Fibroblast of mammary gland (primary cell): ENCODE measurements around the gene TMEM175.

Experiments
- DNase-seq: peaks from one replicate; pipeline ENCODE4 v3.0.0-alpha.2; 2010; ENCODE audit warnings: low read depth
- H3K4me3 ChIP-seq: 2 replicates; pipeline ENCODE4 v1.5.1; 2011; ENCODE audit warnings: low read depth, mild to moderate bottlenecking, low read length, moderate library complexity; ENCODE audit not compliant: control insufficient read depth
- TF ChIP-seq, protein P1 (sequence below): conservative IDR thresholded peaks from 2 replicates; pipeline ENCODE4 v1.5.1; 2011; ENCODE audit warnings: low read depth, low read length, inconsistent platforms; ENCODE audit not compliant: control insufficient read depth, insufficient read depth

The TMEM175 gene

DNA sequence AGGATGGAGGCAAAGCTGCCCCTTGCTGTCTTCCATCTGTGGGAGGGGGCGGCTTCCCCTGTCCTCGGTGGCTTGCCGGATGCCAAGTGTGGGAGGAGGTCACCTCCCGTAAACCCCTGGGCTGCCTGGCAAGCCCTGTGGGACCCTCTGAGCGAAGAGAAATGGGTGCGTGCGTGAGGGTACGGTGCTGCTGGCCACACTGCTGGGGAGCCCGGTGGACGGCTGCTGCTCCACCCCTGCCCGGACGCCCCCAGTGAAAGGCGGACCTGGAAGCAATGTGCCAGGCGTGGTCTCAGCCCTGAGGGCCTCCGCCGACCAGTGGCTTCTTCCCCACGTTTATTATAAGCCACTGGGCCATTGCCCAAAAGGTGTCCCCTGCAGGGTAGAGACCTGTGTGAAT lies 50.0 kb downstream of the TMEM175 start:
- no peak overlapping the region for H3K4me3 ChIP-seq
- no peak for DNase-seq
- TF ChIP-seq, protein P1, sequence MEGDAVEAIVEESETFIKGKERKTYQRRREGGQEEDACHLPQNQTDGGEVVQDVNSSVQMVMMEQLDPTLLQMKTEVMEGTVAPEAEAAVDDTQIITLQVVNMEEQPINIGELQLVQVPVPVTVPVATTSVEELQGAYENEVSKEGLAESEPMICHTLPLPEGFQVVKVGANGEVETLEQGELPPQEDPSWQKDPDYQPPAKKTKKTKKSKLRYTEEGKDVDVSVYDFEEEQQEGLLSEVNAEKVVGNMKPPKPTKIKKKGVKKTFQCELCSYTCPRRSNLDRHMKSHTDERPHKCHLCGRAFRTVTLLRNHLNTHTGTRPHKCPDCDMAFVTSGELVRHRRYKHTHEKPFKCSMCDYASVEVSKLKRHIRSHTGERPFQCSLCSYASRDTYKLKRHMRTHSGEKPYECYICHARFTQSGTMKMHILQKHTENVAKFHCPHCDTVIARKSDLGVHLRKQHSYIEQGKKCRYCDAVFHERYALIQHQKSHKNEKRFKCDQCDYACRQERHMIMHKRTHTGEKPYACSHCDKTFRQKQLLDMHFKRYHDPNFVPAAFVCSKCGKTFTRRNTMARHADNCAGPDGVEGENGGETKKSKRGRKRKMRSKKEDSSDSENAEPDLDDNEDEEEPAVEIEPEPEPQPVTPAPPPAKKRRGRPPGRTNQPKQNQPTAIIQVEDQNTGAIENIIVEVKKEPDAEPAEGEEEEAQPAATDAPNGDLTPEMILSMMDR, result no peak

DNA sequence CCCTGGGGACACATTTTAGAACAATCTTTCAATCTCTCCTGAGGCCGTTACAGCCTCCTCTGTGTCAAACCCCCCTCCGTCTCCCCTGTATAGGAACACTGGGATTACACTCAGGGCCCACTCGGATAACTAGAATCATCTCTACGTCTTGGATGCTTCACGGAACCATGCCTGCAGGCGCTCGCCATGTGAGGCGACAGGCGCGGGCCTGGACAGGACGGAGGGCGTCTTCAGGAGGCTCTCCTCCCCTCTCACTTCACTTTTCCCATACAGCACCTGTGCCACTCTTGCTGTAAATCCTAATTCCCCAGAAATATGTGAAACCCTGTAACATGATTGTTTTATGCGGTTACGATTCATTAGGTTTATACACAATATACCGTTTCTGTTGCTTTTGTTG lies 50.6 kb downstream of the TMEM175 start:
- no peak for DNase-seq
- TF ChIP-seq, protein P1, result no peak
- H3K4me3 ChIP-seq, result no peak overlapping the region

DNA sequence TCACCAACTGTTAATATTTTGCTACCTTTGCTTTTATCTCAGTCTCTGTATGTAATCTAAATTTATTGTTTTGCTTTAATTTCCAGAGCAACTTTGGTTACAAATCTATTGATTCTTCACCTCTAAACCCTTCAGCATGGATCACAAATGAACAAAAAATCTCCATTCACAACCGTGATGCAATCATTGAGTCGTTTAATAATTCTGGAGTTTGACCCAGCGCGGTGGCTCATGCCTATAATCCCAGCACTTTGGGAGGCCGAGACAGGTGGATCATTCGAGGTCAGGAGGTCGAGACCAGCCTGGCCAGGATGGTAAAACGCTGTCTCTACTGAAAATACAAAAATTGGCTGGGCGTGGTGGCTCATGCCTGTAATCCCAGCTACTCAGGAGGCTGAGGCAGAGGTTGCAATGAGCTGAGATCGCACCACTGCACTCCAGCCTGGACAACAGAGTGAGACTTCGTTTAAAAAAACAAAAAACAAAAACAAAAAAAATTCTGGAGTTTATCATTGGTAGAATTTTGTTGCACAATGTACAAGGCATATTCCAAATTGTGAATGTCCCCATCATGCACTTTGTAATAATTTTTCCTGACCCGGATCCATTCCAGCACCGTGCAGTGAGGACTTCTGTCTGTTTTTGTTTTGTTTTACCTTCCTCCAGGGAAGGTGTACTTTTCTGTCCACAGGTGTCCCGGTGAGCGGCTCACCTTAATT lies 52.2 kb downstream of the TMEM175 start:
- TF ChIP-seq, protein P1, result no peak
- DNase-seq, result no peak
- H3K4me3 ChIP-seq, result no peak overlapping the region

DNA sequence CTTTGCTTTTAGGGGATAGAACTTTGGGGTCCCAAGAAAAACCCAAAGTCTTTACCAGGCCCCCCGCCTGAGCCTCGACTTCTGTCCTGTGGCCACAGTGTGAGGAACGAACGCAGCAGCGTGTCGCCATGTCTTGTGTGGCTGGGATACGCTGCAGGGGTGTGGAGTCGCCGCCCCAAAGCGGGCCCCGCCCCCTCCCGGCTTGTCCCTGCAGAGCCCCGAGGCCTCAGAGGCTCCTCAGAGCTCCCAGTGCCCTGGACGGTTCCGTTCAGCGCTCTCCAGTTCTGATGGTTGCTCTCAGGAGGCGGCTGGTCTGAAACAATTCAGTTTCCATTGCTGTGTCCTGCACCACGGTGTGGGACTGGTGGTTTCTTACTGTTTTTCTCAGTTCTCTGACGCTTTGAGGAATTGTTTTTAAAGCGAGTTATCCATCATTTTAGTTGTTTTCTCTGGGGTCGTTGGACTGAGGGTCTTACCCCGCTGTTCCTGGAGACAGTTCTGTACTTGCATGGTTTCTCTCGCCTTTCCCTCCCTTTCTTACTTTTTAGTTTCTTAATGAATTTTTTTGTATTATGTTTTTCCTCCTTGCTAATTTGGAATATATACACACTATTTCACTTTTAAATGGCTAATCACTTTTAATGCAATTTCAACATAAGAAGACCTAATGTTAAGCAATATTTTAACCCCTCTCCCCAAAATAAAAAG lies 53.0 kb downstream of the TMEM175 start:
- TF ChIP-seq, protein P1, result no peak
- H3K4me3 ChIP-seq, result no peak overlapping the region
- no peak for DNase-seq

DNA sequence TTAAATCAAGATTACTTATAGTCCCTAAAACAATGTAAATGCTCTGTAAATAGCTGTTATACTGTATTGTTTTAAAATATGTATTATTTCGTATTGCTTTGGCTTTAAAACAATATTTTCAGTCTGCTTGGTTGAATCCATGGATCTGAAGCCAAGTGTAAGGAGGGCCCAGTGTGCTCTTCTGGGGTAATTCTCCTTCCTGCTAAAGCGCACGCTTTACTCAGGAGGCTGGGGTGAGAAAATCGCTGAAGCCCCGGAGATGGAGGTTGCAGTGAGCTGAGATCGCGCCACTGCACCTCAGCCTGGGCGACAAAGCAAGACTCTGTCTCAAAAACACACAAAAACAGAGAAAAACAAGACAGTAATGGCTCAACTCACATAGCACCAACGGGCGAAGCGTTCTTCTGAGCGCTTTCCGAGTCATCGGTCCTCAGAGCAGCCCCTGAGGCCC lies 54.2 kb downstream of the TMEM175 start:
- TF ChIP-seq, protein P1, result no peak
- no peak for DNase-seq
- peak overlapping the region; percentile 54 for H3K4me3 ChIP-seq

DNA sequence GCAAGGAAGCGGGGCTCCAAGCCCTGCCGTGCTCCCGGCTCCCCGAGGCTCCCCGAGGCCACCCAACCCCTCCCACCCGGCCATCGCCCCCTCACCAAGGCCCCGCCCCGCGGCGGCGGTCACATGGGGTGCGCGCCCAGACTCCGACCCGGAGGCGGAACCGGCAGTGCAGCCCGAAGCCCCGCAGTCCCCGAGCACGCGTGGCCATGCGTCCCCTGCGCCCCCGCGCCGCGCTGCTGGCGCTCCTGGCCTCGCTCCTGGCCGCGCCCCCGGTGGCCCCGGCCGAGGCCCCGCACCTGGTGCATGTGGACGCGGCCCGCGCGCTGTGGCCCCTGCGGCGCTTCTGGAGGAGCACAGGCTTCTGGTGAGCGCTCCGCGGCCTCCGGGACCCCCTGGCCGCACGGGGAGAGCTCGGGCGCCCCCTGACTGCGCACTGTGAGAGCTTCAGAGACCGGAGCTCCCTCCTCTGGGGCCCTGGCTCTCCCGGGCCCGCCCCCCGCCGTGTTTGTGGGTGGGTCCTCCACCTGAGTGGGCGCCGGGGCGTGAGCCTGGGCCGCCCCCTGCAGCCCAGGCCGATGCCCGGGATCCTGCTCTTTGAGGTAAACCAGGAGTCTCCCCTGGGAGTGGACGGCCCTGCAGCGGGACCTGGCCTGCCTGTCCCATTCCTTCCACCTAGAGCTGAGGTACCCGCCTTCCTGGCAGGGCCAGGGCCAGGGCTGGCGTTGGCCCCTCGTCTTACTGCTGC lies 54.8 kb downstream of the TMEM175 start, which contains the start of gene IDUA:
TSS of gene IDUA (plus strand) at position 166 of the 745 bp plus-strand sequence. CDS start at position 207, 41 bp downstream.
- TF ChIP-seq, protein P1, result no peak
- DNase-seq, result peak; percentile 44
- peak within 1 kb of the TSS; percentile 54 for H3K4me3 ChIP-seq
